Activated CD4-positive, alpha-beta T cell treated with anti-CD3 and anti-CD28 coated beads, Interleukin-2, amount 50 U/mL, for 4 hours (primary cell): ENCODE data around the gene MLH3.
"Not testable (repeated sequence)": the region's sequence is repeated elsewhere in the genome, so short reads cannot be mapped to it uniquely, and the experiment has no call there.

ENCODE experiments used
- DNase-seq, 2 experiments: peaks; one replicate each; pipeline ENCODE4 v3.0.0-alpha.2; 2020

The MLH3 gene

DNA sequence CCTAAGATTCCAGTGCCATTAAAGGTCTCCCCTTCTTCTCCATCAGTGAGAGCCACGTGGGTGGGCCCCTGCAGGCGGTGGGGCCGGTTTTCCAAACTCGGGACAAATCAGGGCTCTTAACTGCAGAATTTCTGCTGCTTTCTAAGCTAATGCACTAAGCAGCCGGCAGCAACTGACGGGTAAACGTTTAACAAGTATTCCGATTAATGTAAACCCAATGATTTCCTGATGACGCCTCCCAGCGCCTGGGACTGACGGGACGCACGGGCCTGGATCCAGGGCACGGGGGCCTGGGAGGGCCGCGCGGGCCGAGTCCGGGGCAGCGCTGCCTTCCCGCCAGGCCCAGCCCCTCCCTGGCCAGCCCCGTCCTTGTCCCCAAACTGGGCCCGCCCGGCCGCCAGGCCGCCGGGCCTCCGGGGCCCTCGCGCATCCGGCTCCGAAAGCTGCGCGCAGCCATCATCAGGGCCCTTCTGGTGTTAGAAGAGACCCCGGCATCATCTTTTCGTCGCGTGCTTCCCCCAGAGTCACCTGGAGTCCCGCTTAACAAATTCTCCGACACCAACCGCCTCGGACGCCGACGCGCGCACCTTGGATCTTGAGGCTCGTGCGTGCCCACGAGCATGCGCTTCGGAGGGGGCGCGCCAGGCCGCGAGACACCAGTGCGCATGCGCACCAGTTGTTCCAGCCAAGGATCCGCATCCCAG lies at the start of gene MLH3:
Gene MLH3, minus strand, starts transcription at position 616 of the 704 bp plus-strand sequence. CDS start 1,812 bp downstream, outside the sequence.
- DNase-seq, result peak; percentile 67 to 73

DNA sequence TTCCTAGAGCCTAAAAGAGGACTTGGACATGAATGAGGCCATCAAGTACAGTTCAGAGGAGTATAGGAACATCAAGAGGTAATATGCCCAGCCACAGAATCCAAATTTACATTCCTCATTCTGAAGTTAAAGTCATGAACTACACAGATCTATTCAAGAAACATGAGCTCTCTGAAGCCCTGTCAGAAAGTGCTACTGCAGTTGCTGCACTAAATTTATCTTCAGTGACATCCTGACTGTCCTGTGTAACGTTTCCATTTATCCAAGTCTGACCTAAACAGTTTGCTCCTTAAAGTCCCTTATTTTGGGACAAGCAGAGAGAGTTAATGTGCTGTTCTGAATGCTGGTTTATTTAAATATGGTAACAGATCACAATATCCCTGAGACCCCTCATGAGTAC lies 47.4 kb upstream of the MLH3 start:
- no peak for DNase-seq

DNA sequence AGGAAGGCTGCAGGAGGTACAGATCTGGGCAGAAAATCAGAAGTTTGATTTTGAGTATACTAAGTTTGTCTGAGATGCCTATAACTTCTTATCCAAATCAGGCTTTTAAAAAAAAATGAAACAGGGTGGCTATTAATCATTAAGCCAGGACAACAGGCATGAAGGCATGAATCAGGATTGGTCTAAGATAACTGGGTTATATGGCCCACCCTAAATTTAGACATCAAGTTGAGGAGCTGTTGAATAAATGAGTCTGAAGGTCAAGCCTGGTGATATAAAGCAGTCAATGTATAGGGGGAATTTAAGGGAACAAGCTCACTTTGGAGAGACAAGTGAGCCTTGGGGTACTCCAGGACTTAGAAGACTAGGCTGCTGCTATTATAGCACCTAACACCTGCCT lies 46.9 kb upstream of the MLH3 start:
- no peak for DNase-seq

DNA sequence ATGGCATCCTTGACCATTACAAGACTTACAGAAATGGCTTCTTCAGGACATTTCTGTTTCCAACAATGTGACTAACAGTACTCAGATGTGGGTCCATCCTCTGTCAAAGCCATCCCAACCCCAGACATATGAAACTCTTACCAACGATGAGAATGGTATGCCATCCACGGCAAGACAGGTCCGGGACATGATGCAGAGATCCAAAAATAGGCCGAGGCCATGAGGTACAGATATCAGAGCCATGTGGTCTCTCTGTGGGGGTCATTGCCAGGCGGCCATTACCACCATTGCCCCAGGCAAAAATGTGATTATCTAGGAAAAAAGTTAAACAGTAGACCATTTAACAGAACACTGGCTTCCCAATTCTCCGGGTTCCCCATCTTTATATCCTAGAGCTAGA lies 45.7 kb upstream of the MLH3 start:
- no peak for DNase-seq

DNA sequence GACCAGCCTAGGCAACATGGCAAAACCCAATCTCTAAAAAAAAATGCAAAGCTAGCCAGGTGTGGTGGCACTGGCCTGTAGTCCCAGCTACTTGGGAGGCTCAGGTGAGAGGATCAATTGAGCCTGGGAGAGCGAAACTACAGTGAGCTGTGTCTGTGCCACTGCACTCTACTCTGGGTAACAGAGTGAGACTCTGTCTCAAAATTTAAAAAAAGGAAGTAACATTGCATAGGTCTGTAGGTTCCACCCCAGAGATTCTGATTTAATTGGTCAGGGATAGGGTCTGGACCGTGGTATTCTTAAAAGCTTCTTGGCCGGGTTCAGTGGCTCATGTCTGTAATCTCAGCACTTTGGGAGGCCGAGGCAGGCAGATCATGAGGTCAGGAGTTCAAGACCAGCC lies 44.4 kb upstream of the MLH3 start:
- no peak for DNase-seq

DNA sequence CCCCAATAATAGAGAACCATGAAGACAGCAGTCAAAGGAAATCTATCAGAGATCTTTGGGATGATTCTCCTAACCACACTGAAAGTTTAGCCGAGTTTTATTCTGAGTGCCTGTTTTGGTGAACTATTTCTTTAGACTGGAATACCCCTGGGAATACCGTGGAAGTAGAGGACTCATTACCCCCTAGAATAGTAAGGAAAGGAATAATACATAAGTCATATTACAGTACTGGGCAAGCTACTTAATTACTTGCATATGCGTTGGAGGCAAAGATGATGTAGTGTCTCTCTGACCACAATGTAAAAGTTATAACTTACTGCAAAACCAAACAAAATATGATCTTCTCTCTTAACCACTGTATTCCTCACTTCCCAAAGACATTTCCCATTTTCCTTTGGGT lies 43.6 kb upstream of the MLH3 start:
- no peak for DNase-seq

DNA sequence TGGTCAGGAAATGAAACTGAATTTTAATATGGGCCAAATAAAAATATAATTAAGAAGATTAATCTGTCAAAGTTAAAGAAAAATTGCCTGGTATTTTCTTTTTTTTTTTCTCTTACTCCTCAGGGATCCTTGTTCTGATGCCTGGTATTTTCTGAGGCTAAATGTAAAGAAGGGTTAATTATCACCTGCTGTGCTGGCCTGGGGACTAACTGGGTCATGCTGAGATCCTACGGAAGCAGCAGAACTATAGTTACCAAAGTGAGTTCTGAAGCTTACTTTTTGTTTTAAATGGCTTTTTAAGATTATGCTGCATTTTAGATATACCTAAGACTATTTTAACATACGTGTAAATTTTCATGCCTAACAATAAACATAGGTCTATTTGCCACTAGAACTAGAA lies 41.4 kb upstream of the MLH3 start:
- no peak for DNase-seq

DNA sequence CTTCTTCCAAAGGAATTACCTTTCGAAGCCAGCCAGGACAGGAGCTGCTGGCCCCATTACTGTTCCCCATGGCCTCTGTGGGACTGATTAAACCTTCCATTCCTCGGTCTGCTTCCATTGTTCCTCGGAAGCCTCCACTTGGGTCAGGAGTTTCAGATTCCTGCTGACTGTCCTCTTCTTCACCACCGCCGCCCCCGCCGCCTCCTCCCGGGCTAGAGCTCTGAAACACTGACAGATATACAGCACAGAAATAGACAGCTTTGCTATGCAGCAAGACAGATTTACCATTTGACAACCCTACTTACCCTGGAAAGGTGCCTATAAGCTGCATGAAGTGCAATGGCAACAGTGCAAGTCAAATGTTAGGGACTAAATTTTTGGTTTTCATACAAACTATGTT lies 40.0 kb upstream of the MLH3 start:
- no peak for DNase-seq

DNA sequence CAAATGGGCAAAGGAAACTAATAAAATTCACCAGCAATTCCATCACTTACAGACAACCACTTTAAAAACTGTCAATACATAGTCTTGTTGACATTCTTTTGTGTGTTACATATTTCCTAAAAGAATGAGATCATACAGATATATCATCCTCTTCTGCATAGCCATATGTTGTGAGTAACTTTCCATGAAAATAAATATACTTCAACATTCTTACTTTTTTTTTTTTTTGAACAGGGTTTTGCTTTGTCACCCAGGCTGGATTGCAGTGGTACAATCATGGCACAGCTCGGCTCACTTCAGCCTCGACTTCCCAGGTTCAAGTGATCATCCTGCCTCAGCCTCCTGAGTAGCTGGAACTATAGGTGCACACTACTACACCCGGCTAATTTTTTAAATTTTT lies 39.1 kb upstream of the MLH3 start:
- no peak for DNase-seq

DNA sequence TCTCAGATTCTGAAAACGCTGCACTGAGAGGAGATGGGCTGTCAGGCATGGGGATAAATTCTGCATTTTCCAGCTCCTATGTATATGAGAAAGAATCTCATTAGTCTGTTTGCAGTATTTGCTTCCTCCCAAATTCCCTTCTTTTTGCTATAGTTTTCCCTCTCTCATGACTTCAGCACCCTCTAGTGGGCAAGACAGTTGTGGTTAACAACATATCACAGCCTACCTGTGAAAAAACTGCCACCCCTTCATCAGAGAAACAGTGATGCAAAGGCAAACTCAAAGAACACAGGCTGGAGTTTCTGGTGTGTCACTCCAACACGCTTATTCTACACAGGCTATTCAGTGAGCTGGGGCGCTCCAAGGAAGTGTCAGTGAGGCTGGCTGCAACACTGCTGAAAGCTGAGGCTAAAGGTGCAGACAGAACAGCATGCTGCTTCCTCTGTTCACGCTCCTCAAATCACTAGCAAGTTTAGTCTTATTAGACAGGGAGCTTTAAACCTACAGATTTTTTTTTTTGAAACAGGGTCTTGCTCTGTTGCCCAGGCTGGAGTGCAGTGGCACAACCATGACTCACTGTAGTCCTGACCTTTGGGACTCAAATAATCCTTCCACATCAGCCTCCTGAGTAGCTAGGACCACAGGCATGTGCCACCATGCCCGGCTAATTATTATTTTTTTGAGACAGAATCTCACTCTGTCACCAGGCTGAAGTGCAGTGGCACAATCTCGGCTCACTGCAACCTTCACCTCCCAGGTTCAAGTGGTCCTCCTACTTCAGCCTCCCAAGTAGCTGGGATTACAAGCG lies 37.5 kb upstream of the MLH3 start:
- peak; percentile 21 to 23 for DNase-seq

DNA sequence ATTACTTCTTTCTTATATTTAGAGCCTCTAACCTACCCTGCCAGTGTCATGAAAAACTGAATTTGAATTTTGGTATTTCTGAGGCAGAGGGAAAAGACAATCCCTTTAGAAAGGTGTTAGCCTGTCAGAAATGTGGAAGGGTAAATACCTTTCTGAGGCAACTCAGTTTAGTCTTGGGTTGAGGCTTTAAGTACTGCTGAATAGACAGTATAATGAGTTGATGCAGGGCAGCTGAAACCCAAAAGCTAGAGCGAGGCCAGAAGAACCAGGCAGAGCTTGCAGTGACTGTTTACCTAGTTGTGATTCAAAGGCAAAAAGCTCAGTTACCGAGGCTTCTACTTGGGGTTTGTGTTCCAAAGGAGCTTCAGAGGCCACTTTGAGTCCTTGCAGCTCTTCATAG lies 36.9 kb upstream of the MLH3 start:
- no peak for DNase-seq

DNA sequence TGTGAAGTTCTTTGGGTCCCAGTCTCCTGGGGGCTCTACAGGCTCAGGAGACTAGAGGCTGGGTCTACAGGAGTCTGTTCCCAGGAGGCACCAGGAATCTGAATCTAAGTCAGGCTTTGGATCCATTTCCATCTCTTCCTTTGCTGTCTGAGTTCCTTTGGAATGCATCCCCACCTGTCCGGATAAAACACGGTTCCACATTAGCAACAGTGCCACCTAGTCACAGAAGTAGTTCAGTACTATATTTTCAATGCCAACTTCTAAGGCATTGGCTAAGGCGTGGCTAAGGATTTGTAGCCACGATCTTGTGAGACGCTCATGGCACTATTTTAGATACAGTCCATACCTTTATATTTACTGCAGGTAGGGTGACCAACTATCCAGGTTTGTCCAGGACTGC lies 33.2 kb upstream of the MLH3 start:
- no peak for DNase-seq

DNA sequence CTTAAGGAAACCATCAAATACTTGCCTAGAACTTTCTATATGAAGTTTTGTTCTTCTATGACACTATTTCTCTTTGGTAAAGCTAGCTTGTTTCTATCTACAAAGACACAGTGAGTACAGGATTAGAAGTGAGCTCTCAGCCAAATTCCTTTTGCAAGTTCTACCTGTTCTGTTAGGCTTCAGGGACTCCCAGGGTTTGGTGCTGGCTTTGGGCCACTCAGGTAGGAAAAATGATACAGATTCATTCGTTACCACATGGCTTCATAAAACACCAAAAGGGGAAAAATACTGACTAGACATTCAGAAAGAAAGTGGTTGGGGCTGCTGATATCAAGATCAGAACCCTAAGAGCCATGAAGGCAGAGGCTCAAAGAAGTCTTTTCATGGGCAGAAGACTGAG lies 32.0 kb upstream of the MLH3 start:
- no peak for DNase-seq

DNA sequence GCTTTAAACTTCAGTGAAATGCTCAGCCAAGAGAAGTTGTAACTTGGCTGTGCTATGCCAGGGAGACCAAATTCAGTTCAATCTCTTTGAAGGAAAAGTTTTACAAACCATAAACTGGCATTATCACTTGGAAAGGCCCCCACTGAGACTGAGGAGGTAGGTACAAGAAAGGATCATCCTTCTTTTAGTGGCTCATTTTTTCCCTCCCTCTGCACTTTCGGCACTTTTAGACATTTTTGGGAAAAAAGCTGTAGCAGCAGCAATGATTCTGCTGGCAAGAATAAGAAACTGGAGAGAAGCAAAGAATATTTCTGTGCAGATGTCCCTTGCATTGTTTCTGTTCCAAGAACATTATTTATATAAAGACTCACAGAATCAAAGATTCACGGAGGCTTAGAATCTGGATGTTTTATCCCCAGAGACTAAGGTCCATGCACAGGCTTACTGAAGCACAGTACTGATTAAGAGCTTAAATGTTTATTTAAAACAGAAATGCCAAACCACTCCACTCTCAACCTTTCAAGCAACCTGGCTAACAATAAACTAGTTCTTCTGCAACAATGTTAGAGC lies 30.5 kb upstream of the MLH3 start:
- DNase-seq, result no peak

DNA sequence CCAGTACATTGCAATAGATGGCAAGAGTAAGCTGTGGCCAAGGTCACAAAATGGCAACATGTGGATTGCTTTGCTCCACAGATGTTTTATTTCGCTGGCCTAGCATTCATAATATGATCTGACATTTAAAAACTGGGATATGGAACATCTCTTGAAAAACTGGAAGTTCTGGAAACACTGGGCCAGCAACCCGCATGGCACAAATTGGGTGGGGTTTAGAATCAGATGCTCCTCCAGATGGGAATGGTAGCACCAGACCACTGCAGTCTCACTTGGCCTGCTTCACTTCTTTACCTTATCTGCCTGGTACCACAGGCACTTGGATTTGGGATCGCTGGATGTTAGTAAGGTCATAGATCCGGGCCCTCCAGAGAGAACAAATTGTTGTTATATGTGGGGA lies 28.3 kb upstream of the MLH3 start:
- no peak for DNase-seq

DNA sequence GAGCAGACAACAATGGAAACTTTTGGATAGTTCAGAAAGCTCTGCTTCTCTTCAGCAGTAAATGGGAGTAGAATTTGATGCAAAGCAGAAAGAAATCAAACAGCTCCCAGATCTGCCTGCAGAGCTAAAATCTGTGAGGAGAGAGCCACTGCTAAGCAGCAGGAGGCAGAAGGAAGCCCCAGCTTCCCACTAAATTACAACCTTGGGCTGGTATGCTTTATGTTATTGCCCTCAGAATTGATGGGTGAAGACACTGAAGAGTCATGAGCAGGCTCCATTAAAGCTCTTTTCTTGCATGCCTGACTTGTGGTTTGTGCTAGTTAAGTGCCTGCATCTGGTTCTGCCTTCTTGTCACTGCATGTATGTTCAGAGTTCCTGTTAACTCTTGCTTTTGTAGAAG lies 26.5 kb upstream of the MLH3 start:
- no peak for DNase-seq

DNA sequence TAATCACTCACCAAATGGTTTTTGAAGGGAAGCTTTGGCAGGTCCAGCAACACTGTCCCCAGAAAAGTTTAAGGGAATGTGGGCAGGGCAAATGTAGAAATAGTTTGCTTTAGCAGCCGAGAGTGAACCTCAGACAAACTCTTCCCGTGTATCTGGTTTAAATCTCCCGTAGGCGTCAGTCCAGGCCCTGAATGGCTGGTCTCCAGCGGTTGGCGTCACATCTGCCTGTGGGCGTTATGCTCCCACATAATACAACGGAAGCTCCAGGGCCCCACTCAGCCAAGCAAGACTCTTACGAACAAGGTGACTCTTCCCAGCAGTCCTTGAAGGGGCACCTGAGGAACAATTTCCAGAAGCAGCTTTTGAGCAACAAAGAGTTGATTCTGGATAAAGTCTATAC lies 19.1 kb upstream of the MLH3 start:
- no peak for DNase-seq

DNA sequence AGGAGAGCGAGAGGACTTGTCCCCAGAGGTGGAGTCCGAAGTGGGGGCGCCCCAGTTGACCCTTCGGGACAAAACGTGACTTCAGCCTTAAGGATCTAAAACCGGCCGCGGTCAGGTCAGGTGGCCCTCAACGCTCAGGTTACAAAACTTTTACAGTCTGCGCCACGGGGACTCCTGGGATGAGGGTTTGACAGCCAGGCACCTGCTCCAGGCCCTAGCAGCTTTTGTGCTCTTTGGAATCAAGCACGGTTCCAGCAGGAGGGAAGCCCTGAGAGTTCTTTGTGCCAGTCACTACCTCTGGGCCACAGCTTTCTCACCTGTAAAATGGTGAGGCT lies 18.5 kb upstream of the MLH3 start:
- no peak for DNase-seq

DNA sequence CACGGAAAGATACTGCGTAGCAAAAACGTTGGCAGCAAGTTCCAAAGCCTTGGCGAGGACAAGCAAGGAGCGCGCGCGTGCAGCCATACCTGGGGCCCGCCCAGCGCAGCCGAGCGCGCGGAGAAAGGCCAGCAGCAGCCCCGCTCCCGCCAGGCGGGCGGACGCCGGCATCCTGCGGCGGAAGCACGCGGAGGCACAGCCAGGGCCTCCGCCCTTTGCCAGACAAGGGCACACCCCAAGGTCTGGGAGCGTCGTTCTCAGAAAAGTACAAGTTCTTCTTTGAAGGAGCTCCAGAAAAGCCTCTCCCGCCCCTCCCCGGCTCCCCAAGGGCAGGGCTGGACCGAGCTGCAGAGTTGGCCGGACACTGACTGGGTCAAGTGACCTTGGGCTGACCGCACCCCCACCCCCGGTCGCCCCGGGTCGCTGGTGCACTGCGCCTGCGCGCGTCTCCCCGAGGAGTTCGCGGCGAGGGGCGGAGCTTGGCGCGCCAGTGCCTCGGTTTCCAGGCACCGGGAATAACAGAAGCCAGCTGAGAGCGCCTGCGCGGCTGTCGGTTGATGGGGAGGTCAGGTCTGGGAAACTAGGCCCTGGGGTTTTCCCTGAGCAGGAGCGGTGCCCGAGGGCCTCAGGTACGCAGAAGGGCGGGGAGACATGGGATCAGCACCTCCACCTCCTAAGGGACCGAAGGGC lies 18.0 kb upstream of the MLH3 start, which contains the start of gene ZC2HC1C:
Gene ZC2HC1C, plus strand, starts transcription at position 521 of the 690 bp plus-strand sequence. CDS start 933 bp downstream, outside the sequence.
- DNase-seq, result peak; percentile 21 to 28

DNA sequence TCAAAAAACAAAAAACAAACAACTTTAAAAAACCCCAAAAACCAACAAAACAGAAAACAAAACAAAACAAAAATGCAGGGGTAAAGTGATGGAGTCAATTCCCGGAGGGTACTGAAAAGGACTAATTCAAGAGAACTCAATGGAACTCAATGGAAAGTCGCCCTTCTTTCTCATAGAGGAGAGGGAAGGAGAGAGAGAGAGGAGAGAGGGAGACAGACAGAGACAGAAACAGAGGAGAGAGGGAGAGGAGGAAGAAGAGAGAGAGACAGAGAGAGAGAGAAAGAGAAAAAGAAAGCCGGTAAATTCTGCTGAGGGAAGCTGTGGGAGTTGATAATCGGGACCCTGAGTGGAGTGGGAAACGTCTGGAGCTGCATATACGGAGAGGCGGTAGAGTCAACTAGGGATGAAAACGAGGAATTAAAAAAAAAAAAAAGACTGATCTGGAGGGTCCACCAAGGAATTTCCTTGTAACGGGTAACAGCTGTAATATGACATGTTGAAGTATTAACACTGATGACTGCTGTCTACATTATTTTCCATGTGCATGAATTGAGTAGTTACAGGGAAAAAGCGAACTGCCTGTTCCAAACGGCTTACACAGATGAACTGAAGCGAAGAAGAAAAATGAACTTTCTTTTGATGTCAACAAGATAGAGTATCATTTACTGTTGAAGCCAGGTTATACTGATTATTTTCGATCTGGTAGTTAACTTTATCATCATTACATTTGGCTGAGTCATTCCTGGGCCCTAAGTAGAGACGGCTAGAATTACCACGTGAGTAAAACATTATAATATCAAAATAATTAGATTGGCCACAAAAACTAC lies 17.2 kb upstream of the MLH3 start:
- DNase-seq, result no peak

DNA sequence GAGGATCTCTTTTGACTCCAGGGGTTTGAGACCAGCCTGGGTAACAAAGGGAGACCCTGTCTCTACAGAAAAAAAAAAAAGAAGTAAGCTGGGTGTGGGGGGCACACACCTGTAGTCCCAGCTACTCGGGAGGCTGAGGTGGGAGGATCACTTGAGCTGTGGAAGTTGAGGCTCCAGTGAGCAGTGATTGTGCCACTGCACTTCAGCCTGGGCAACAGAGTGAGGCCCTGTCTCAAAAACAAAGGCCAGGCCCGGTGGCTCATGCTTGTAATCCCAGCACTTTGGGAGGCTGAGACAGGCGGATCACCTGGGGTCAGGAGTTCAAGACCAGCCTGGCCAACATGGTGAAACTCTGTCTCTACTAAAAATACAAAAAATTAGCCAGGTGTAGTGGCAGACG lies 16.5 kb upstream of the MLH3 start:
- not testable (repeated sequence) for DNase-seq

DNA sequence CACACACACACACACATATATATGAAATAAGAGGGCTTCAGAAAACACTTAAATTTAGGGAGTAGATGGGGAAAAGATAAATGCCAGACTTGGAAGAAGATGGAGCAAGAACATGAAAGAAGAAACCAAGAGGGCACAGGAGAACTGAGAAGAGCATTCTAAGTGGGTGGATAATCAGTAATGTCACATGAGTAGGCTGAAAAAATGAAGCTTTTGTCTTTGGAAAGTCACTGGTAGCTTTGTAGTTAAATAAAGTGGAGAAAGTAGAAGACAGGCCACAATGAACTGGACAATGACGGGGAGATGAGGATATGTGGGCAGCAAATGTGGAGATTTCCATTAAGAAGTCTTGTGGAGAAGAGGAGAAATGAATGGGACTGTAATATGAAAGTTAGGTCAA lies 15.9 kb upstream of the MLH3 start:
- DNase-seq, result no peak

DNA sequence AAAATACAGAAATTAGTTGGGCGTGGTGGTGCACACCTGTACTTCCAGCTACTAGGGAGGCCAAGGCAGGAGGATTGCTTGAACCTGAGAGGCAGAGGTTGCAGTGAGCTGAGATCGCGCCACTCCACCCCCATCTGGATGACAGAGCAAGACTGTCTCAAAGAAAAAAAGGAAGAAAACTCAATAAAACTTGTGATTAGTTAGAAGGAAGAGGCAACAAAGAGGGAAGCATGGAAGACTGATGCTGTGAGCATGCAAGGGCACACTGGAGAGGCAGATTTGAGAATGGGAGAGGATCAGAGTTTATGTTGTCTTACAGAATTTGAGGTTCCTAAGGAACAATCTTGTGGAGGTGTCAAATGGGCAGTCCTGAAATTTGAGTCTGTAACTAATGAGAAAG lies 15.4 kb upstream of the MLH3 start:
- no peak for DNase-seq
